Endothelial cell (in vitro differentiated cells): ENCODE results near the gene SEMA3D. TPM values are rescaled to one million over a fixed set of nuclear protein-coding genes. Genes with fewer than 3 reads are reported as not detected.

Source experiments
- DNase-seq: peaks from one replicate; pipeline ENCODE4 v3.0.0; 2021; ENCODE audit warnings: low spot score
- H3K27ac Mint-ChIP-seq: one replicate; pipeline ENCODE4 v1.8.0; 2021; ENCODE audit warnings: mixed read lengths, inconsistent platforms; ENCODE audit not compliant: unreplicated experiment
- H3K27me3 Mint-ChIP-seq: one replicate; pipeline ENCODE4 v1.8.0; 2021; ENCODE audit warnings: mild to moderate bottlenecking, moderate library complexity, mixed read lengths, inconsistent platforms; ENCODE audit not compliant: unreplicated experiment
- H3K36me3 Mint-ChIP-seq: one replicate; pipeline ENCODE4 v1.8.0; 2021; ENCODE audit warnings: mild to moderate bottlenecking, low read depth, mixed read lengths, inconsistent platforms; ENCODE audit not compliant: unreplicated experiment
- H3K4me1 Mint-ChIP-seq: one replicate; pipeline ENCODE4 v1.8.0; 2021; ENCODE audit warnings: mild to moderate bottlenecking, mixed read lengths, inconsistent platforms; ENCODE audit not compliant: unreplicated experiment
- H3K4me3 Mint-ChIP-seq: one replicate; pipeline ENCODE4 v1.8.0; 2021; ENCODE audit warnings: mild to moderate bottlenecking, mixed read lengths, inconsistent platforms; ENCODE audit not compliant: unreplicated experiment
- H3K9me3 Mint-ChIP-seq: one replicate; pipeline ENCODE4 v1.8.0; 2021; ENCODE audit warnings: mixed read lengths, inconsistent platforms; ENCODE audit not compliant: unreplicated experiment
- total RNA-seq: library from RNA; stranded (reverse); fragmentation: NEBNext Ultra II Directional; extraction: Animal tissue kit (Norgen Biotek cat#: 25700); gene quantifications from one replicate; pipeline ENCODE4 v1.2.1, GENCODE V29; 2021; ENCODE audit not compliant: unreplicated experiment
- TF ChIP-seq, protein P1 (sequence below): fragments of 200-600 bp; sonication (generic); IDR thresholded peaks from one replicate; pipeline ENCODE4 v1.5.0; 2021; ENCODE audit warnings: antibody characterized with exemption; ENCODE audit not compliant: unreplicated experiment

SEMA3D gene
- total RNA-seq, 1 donor from 2014 or later: 1.8 TPM

DNA sequence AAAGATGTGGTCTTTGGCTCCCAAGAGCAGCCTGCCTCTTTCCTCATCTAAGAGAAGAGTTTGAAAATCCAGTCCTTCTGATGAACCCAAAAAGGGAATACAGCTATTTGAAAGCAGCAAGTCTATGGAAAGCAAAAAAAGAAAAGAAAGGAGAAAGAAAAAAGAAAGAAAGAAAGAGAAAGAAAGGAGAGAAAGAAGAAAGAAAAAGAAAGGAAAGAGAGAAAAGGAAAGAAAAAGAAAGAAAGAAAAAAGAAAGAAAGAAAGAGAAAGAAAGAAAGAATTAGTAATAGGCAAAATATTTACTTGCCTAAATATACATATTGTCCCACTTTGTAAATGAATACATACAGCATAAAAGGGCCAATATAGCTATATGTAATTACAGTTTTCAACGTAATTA lies 89.0 kb downstream of the SEMA3D start:
- DNase-seq: no peak
- Mint-ChIP-seq H3K9me3 (no peaks in the 10 kb centered on the region), H3K4me3 (no peak overlapping the region), H3K27me3 (no peaks in the 10 kb centered on the region), H3K27ac (no peak overlapping the region), H3K36me3 (no peaks in the 10 kb centered on the region), H3K4me1 (no peaks in the 10 kb centered on the region)
- TF ChIP-seq, protein P1, sequence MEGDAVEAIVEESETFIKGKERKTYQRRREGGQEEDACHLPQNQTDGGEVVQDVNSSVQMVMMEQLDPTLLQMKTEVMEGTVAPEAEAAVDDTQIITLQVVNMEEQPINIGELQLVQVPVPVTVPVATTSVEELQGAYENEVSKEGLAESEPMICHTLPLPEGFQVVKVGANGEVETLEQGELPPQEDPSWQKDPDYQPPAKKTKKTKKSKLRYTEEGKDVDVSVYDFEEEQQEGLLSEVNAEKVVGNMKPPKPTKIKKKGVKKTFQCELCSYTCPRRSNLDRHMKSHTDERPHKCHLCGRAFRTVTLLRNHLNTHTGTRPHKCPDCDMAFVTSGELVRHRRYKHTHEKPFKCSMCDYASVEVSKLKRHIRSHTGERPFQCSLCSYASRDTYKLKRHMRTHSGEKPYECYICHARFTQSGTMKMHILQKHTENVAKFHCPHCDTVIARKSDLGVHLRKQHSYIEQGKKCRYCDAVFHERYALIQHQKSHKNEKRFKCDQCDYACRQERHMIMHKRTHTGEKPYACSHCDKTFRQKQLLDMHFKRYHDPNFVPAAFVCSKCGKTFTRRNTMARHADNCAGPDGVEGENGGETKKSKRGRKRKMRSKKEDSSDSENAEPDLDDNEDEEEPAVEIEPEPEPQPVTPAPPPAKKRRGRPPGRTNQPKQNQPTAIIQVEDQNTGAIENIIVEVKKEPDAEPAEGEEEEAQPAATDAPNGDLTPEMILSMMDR: no peak

DNA sequence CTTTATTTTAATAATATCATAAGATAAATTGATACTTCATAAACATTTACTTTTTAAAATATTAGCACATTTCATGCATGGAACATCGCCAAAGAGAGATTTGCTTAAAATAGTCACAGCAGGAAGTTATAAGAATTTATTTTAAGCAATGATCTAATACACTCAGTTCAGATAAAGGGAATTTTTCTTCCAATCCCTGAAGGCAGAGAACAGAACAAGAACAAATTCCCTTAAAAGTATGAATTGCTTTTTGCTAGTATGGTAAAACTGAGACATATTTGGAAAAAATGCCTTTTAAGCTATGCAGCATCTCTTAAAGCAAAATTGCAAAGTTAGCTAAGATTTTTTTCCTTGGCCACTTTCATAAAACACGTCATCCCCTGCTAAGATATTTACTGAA lies 91.0 kb downstream of the SEMA3D start:
- Mint-ChIP-seq H3K27ac (no peak overlapping the region), H3K9me3 (no peaks in the 10 kb centered on the region), H3K36me3 (no peaks in the 10 kb centered on the region), H3K4me1 (peaks cover 4% of the 10 kb centered on the region), H3K4me3 (no peak overlapping the region), H3K27me3 (no peaks in the 10 kb centered on the region)
- DNase-seq: no peak
- TF ChIP-seq, protein P1: no peak

DNA sequence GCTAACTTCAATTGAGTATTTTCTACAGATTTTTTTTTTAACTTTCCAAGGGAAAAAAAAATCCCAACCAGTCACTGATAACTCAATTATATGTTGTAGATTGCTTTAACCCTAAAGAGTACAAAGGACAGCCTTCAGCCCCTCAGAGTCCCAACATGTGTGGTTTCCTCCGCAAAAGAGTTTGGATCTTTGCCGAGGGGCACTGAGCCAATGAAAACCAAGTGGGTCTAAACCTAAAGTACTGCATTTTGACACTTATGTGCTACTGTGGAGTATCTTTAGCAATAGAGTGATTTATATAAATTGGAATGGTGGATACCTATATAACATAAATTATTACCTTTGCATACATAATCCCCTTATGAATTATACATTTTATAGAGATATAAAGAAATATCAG lies 91.5 kb downstream of the SEMA3D start:
- Mint-ChIP-seq H3K4me1 (peaks cover 4% of the 10 kb centered on the region), H3K36me3 (no peaks in the 10 kb centered on the region), H3K27ac (no peak overlapping the region), H3K27me3 (no peaks in the 10 kb centered on the region), H3K4me3 (no peak overlapping the region), H3K9me3 (no peaks in the 10 kb centered on the region)
- no peak for DNase-seq
- TF ChIP-seq, protein P1: no peak

DNA sequence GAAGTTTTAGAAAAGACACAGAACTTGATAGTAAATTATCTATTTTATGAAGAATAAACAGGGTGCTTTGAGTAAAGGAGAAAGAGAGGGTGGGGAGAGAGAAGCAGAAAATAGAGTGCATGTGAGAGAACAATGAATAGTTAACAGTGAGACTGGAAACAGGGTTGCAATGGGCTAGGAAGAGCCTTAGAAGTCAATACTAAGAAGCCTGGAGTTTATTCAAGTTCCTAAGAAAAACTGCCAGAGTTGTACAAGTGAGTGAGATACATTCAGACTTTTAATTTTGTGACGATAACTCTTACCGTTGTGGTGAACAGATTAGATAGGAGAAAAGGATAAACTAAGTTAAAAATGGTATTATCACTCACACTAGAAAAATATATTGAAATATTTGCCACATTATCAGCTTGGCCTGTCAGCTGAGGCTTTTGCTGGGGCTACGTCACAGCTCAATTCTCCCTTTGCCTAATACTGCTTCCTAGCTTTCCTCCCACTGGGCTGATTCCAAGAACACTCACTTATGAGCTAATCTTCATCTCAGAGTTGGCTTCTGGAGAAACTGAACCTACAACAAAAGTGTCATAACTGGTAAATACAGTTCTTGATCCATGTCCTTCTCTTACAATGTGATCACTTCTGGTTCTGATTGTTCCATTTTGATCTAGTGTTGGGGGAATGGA lies 92.7 kb downstream of the SEMA3D start:
- DNase-seq: no peak
- Mint-ChIP-seq H3K4me1 (peaks cover 4% of the 10 kb centered on the region), H3K9me3 (no peaks in the 10 kb centered on the region), H3K27ac (no peak overlapping the region), H3K36me3 (no peaks in the 10 kb centered on the region), H3K4me3 (no peak overlapping the region), H3K27me3 (no peaks in the 10 kb centered on the region)
- TF ChIP-seq, protein P1: no peak

DNA sequence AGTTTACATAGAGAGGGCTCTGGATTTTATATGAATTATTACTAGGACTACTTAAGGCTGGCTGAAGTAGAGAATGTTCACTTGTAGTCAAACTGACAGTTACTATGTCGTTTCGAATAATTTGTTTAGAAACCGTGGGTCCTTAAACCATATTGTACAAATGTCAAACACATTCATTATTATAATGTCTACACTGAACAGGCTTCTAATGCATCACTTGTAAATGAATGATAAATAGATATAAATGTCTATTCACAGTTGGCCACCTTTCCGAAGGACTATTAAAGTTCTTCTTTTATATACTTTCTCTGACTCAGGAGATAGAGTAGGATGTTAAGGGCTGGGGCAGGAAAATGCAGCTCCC lies 95.3 kb downstream of the SEMA3D start:
- Mint-ChIP-seq H3K36me3 (no peaks in the 10 kb centered on the region), H3K4me3 (no peak overlapping the region), H3K27ac (no peak overlapping the region), H3K27me3 (no peaks in the 10 kb centered on the region), H3K4me1 (peaks cover 4% of the 10 kb centered on the region), H3K9me3 (no peaks in the 10 kb centered on the region)
- TF ChIP-seq, protein P1: no peak
- no peak for DNase-seq
